K562 (cell line): ENCODE measurements around the gene GPC3.

Experiments
- E2F1 ChIP-seq: sonication (generic); formaldehyde crosslinking; IDR thresholded peaks from 2 replicates; pipeline ENCODE4 v1.8.1; 2023; ENCODE audit warnings: mild to moderate bottlenecking, missing genetic modification reagents, moderate library complexity
- FOXA1 ChIP-seq: fragments of 450-650 bp; IDR thresholded peaks from 2 replicates; pipeline ENCODE4 v1.6.1; 2016; ENCODE audit warnings: mild to moderate bottlenecking, borderline replicate concordance
- MXI1 ChIP-seq: IDR thresholded peaks from 2 replicates; pipeline ENCODE4 v1.6.1; 2011; ENCODE audit warnings: low read depth, mild to moderate bottlenecking, improper control_type of control experiment, low read length
- TRIM28 ChIP-seq: fragments of 450-650 bp; IDR thresholded peaks from 2 replicates; pipeline ENCODE4 v1.6.1; 2017
- ZNF518B ChIP-seq: fragments of 250-450 bp; sonication (Bioruptor Pico); IDR thresholded peaks from 2 replicates; pipeline ENCODE4 v1.5.0; 2021; ENCODE audit warnings: mild to moderate bottlenecking, moderate library complexity

GRCh38 chrX:133971586-133971985, 13.8 kb downstream of the GPC3 start:
- TF ChIP-seq E2F1 (CRISPR knock-in tag) (no peak), FOXA1 (no peak), TRIM28 (no peak), MXI1 (no peak), ZNF518B (no peak)
